Liver (tissue), 9 donors: ENCODE data around the gene CIB4. TPM values are rescaled to one million over a fixed set of nuclear protein-coding genes. Genes with fewer than 3 reads are reported as not detected.

Experiments used
- DNase-seq: peaks from one replicate; pipeline ENCODE4 v3.0.0-alpha.2; 2017; ENCODE audit warnings: low spot score
- H3K27ac ChIP-seq, 2 donors: one replicate each; pipeline ENCODE4 v1.7.0; 2013; ENCODE audit warnings: inconsistent platforms in 2 of 2, low read length in 2 of 2, control low read depth in 1 of 2, low read depth in 1 of 2, mild to moderate bottlenecking in 1 of 2
- H3K27me3 ChIP-seq, 4 donors: one replicate each; pipeline versions ENCODE4 v1.6.1 to v1.7.0; 2013; ENCODE audit warnings: low read length in 3 of 4, inconsistent platforms in 1 of 4, mild to moderate bottlenecking in 1 of 4, moderate library complexity in 1 of 4; ENCODE audit not compliant: control insufficient read depth in 4 of 4, insufficient read depth in 4 of 4
- H3K36me3 ChIP-seq, 4 donors: one replicate each; pipeline versions ENCODE4 v1.6.1 to v1.7.0; 2013; ENCODE audit warnings: low read length in 3 of 4, mild to moderate bottlenecking in 3 of 4, low read depth in 1 of 4, moderate library complexity in 1 of 4; ENCODE audit not compliant: control insufficient read depth in 4 of 4, insufficient read depth in 3 of 4
- H3K4me1 ChIP-seq, 4 donors: one replicate each; pipeline versions ENCODE4 v1.6.1 to v1.7.0; 2013; ENCODE audit warnings: low read length in 3 of 4, mild to moderate bottlenecking in 3 of 4, moderate library complexity in 1 of 4; ENCODE audit not compliant: control insufficient read depth in 4 of 4, insufficient read depth in 4 of 4
- H3K4me3 ChIP-seq, 3 donors: one replicate each; pipeline versions ENCODE4 v1.6.1 to v1.7.0; 2013; ENCODE audit warnings: low read length in 3 of 3, control low read depth in 1 of 3, low read depth in 1 of 3, mild to moderate bottlenecking in 1 of 3
- H3K9ac ChIP-seq, 2 donors: one replicate each; pipeline ENCODE4 v1.7.0; 2013; ENCODE audit warnings: low read length in 2 of 2, mild to moderate bottlenecking in 2 of 2, moderate library complexity in 2 of 2, control low read depth in 1 of 2, low read depth in 1 of 2
- H3K9me3 ChIP-seq, 4 donors: one replicate each; pipeline versions ENCODE4 v1.6.1 to v1.7.0; 2013; ENCODE audit warnings: low read length in 3 of 4; ENCODE audit not compliant: control insufficient read depth in 4 of 4
- ATF3 ChIP-seq: IDR thresholded peaks from 2 replicates; pipeline ENCODE4 v1.6.1; 2016; ENCODE audit warnings: antibody characterized with exemption
- FOXA1 ChIP-seq: IDR thresholded peaks from 2 replicates; pipeline ENCODE4 v1.6.1; 2016; ENCODE audit warnings: antibody characterized with exemption
- FOXA2 ChIP-seq: IDR thresholded peaks from 2 replicates; pipeline ENCODE4 v1.6.1; 2016; ENCODE audit warnings: antibody characterized with exemption
- GABPA ChIP-seq, 2 donors: IDR thresholded peaks in 1 of 2; conservative IDR thresholded peaks in 1 of 2; 2 replicates each; pipeline ENCODE4 v1.6.1; 2016; ENCODE audit warnings: antibody characterized with exemption in 2 of 2, mild to moderate bottlenecking in 1 of 2, moderate library complexity in 1 of 2
- HNF4A ChIP-seq, 2 donors: conservative IDR thresholded peaks; 2 replicates each; pipeline ENCODE4 v1.6.1; 2016; ENCODE audit warnings: antibody characterized with exemption in 2 of 2, mild to moderate bottlenecking in 2 of 2
- HNF4G ChIP-seq: IDR thresholded peaks from 2 replicates; pipeline ENCODE4 v1.6.1; 2016; ENCODE audit warnings: antibody characterized with exemption
- JUND ChIP-seq, 2 donors: IDR thresholded peaks; 2 replicates each; pipeline ENCODE4 v1.6.1; 2016; ENCODE audit warnings: antibody characterized with exemption in 2 of 2
- NR2F2 ChIP-seq: IDR thresholded peaks from 2 replicates; pipeline ENCODE4 v1.6.1; 2016; ENCODE audit warnings: antibody characterized with exemption
- RAD21 ChIP-seq, 2 donors: IDR thresholded peaks; 2 replicates each; pipeline ENCODE4 v1.6.1; 2016; ENCODE audit warnings: antibody characterized with exemption in 2 of 2, mild to moderate bottlenecking in 2 of 2
- REST ChIP-seq: IDR thresholded peaks from 2 replicates; pipeline ENCODE4 v1.6.1; 2016; ENCODE audit warnings: antibody characterized with exemption, mild to moderate bottlenecking
- RXRA ChIP-seq, 2 donors: IDR thresholded peaks; 2 replicates each; pipeline ENCODE4 v1.6.1; 2017 to 2018; ENCODE audit warnings: antibody characterized with exemption in 2 of 2, mild to moderate bottlenecking in 1 of 2
- TAF1 ChIP-seq: conservative IDR thresholded peaks from 2 replicates; pipeline ENCODE4 v1.6.1; 2016; ENCODE audit warnings: antibody characterized with exemption, mild to moderate bottlenecking
- YY1 ChIP-seq: IDR thresholded peaks from 2 replicates; pipeline ENCODE4 v1.6.1; 2016; ENCODE audit warnings: antibody characterized with exemption, mild to moderate bottlenecking
- ZBTB33 ChIP-seq: IDR thresholded peaks from 2 replicates; pipeline ENCODE4 v1.6.1; 2016; ENCODE audit warnings: antibody characterized with exemption
- WGBS: extraction: QIAGEN DNeasy Blood & Tissue Kit; methylation state at CpG from one replicate; pipeline ENCODE4 v1.1.7; 2013; 5-methylcytosine and 5-hydroxymethylcytosine counted together
- polyA plus RNA-seq, 2 donors: library from polyadenylated mRNA; stranded (reverse) in 1 of 2; unstranded in 1 of 2; fragments of 200-250 nt in 1 of 2; fragments of >200 nt in 1 of 2; fragmentation: Nextera tagmentation in 1 of 2; extraction: Ambion mirVana in 1 of 2; gene quantifications; one replicate each; pipeline versions ENCODE4 v1.2.1 to v1.2.3, GENCODE V29; 2013 to 2015
- total RNA-seq, 2 donors: library from RNA; depleted of rRNA; stranded (reverse); fragments of >200 nt; gene quantifications; one replicate each; pipeline ENCODE4 v1.2.3, GENCODE V29; 2014
- donor health status: healthy.
- donor health status: healthy.
- donor health status: healthy.
- donor health status: healthy.
- donor health status: healthy.

CIB4 gene
- total and polyA plus RNA-seq, 4 donors: not detected

- H3K27ac ChIP-seq: no peak overlapping the region
- H3K4me3 ChIP-seq: no peak overlapping the region
- H3K27me3 ChIP-seq: no peaks in the 10 kb centered on the region
- 81% methylated on average over 10 of the region's 10 CpGs for WGBS
- no peaks in the 10 kb centered on the region for H3K4me1 ChIP-seq
- DNase-seq: no peak
- no peak overlapping the region for H3K9ac ChIP-seq
- TF ChIP-seq JUND (IDR thresholded peaks at IDR 0.05) (no peak), HNF4G (no peak), HNF4A (conservative IDR thresholded peaks at IDR 0.05) (no peak), RAD21 (IDR thresholded peaks at IDR 0.05) (no peak), GABPA (IDR thresholded peaks at IDR 0.05 in 1 of 2, conservative IDR thresholded peaks at IDR 0.05 in 1 of 2) (no peak), TAF1 (no peak), FOXA2 (no peak), REST (no peak), ZBTB33 (no peak), RXRA (IDR thresholded peaks at IDR 0.05) (no peak), NR2F2 (no peak), FOXA1 (no peak), ATF3 (no peak)
- no peaks in the 10 kb centered on the region for H3K36me3 ChIP-seq
- H3K9me3 ChIP-seq: no peaks in the 10 kb centered on the region
These were observed 10.4 kb downstream of the CIB4 start for GRCh38 chr2:26630669-26631360.

- 89% methylated on average over 4 of the region's 4 CpGs for WGBS
- H3K27ac ChIP-seq: no peak overlapping the region
- DNase-seq: no peak
- H3K4me3 ChIP-seq: no peak overlapping the region
- H3K9ac ChIP-seq: no peak overlapping the region
- H3K27me3 ChIP-seq: no peaks in the 10 kb centered on the region
- no peaks in the 10 kb centered on the region for H3K36me3 ChIP-seq
- H3K9me3 ChIP-seq: no peaks in the 10 kb centered on the region
- H3K4me1 ChIP-seq: no peaks in the 10 kb centered on the region
- no peak for TF ChIP-seq YY1
These were observed 10.9 kb downstream of the CIB4 start for GRCh38 chr2:26630235-26630634.
